Heart right ventricle (tissue), 16 donors: ENCODE results near the gene ATXN7L1. TPM values are rescaled to one million over a fixed set of nuclear protein-coding genes. Genes with fewer than 3 reads are reported as not detected.

Experiments used
- ATAC-seq, 8 donors: fragments of 200-7000 bp; cut with Tn5 transposase; one replicate each; pipeline ENCODE4 v1.9.1; 2020; ENCODE audit warnings: mild to moderate bottlenecking in 8 of 8, moderate library complexity in 8 of 8, moderate number of reproducible peaks in 1 of 8
- DNase-seq, 2 donors: peaks; one replicate each; pipeline ENCODE4 v3.0.0-alpha.2; 2020
- H3K27ac ChIP-seq, 10 donors: fragments of 200-600 bp; sonication (generic) in 2 of 10; one replicate each; pipeline versions ENCODE4 v1.5.0 to v1.8.0; 2020 to 2022; ENCODE audit warnings: mild to moderate bottlenecking in 3 of 10
- H3K27me3 ChIP-seq, 7 donors: fragments of 200-600 bp; one replicate each; pipeline ENCODE4 v1.8.0; 2021 to 2022; ENCODE audit warnings: mild to moderate bottlenecking in 2 of 7
- H3K36me3 ChIP-seq, 9 donors: fragments of 200-600 bp; sonication (generic) in 1 of 9; one replicate each; pipeline versions ENCODE4 v1.5.0 to v1.8.0; 2020 to 2022; ENCODE audit warnings: mild to moderate bottlenecking in 2 of 9
- H3K4me1 ChIP-seq, 9 donors: fragments of 200-600 bp; sonication (generic) in 1 of 9; one replicate each; pipeline versions ENCODE4 v1.5.0 to v1.8.0; 2020 to 2022; ENCODE audit warnings: mild to moderate bottlenecking in 4 of 9
- H3K4me3 ChIP-seq, 10 donors: fragments of 200-600 bp; sonication (generic) in 2 of 10; one replicate each; pipeline versions ENCODE4 v1.5.0 to v1.8.0; 2020 to 2022; ENCODE audit warnings: mild to moderate bottlenecking in 7 of 10, moderate library complexity in 2 of 10
- H3K9me3 ChIP-seq, 11 donors: fragments of 200-600 bp in 10 of 11; sonication (generic) in 2 of 11; one replicate each; pipeline versions ENCODE4 v1.5.0 to v1.8.0; 2013 to 2022; ENCODE audit warnings: mild to moderate bottlenecking in 2 of 11, control low read depth in 1 of 11, moderate library complexity in 1 of 11
- WGBS, 2 donors: extraction: QIAGEN DNeasy Blood & Tissue Kit; methylation state at CpG; one replicate each; pipeline ENCODE4 v1.1.7; 2013; ENCODE audit warnings: inconsistent platforms in 1 of 2; 5-methylcytosine and 5-hydroxymethylcytosine counted together
- intact Hi-C, 10 donors: fragments of 100-400 bp; cut with DNase I; formaldehyde crosslinking; loops; one replicate each; pipeline versions ENCODE4 v1.11.1 to v1.14.2; 2022
- polyA plus RNA-seq, 2 donors: library from polyadenylated mRNA; stranded (reverse); fragments of 200-250 nt; gene quantifications; one replicate each; pipeline ENCODE4 v1.2.3, GENCODE V29; 2013
- total RNA-seq, 10 donors: library from RNA; stranded (reverse); fragmentation: NEBNext Ultra II Directional in 3 of 10; extraction: Animal tissue kit (Norgen Biotek cat#: 25700) in 3 of 10; gene quantifications; one replicate each; pipeline versions ENCODE4 v1.2.1 to v1.2.4, GENCODE V29; 2021 to 2023
- TF ChIP-seq, protein P1 (sequence below), 9 donors: fragments of 200-600 bp; sonication (generic) in 2 of 9; IDR thresholded peaks; one replicate each; pipeline versions ENCODE4 v1.5.0 to v1.8.0; 2021 to 2022; ENCODE audit warnings: antibody characterized with exemption in 9 of 9, mild to moderate bottlenecking in 5 of 9, moderate library complexity in 1 of 9
- donor health status: Arrhythmogenic right ventricular cardiomyopathy.
- donor health status: ischemic (EF 13 %, LVEDD 7.1; RV severe dilation, severe dysfunction).
- donor health status: healthy with polysubstance abuse.
- donor health status: DM: no; HTN: yes; CAD: no.
- donor health status: DM: no; HTN: no; CAD: no.
- donor health status: ischemic (EF 25% LVEDD 6.9; RV normal size, moderate dysfunction).
- donor health status: ischemic (EF 25% LVEDD 5.7; RV mildly dilated, moderate dysfunction).
- donor health status: healthy.
- donor health status: DM: yes; HTN: yes; CAD: no.
- donor health status: Ischemic cardiomyopathy.
- donor health status: ischemic (EF 35%, LVEDD 5.7; RV mildly dilated, moderate dysfunction).
- donor health status: nonischemic (EF 11% LVEDD 7.7; RV severe dilation, severe dysfunction).
- donor health status: DM: yes; HTN: yes; CAD: no.
- donor health status: PGD.
- donor health status: ischemic (EF 29% LVEDD 5.4; RV normal size, mild dysfunction).
- donor health status: nonischemic (EF 23%, LVEDD 6.1; RV moderate dilation, normal function).

The ATXN7L1 gene
- total and polyA plus RNA-seq, 12 donors = 1.7 to 7.2 (median 5.4) TPM

DNA sequence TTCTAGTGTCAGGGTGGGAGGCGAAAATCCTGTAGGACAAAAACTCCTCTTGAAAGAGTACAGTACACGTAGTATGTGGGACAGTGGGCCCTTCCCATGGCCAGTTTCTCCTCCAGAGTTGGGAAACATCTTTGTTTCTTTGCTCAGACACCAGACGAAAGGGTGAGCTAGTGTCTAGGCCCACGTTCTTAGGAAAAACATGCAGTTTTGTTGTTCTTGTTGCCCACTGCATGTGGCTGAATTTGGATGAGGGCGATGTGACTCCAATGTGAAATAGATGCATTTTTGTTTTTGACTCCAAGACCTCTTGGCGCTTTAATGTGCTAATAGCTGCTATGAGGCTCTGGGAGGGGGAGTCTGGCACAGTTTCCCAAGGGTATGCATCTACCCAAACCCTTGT lies 100.8 kb downstream of the ATXN7L1 start:
- intact Hi-C loops = no loop called here
- DNase-seq = no peak
- H3K4me3 ChIP-seq = no peak overlapping the region
- peak overlapping the region in 1 of 10 donors; percentile 14 for H3K27ac ChIP-seq
- H3K36me3 ChIP-seq = no peaks in the 10 kb centered on the region
- WGBS, 2 donors = 92% methylated on average over 6 of the region's 6 CpGs
- no peaks in the 10 kb centered on the region for H3K27me3 ChIP-seq
- peaks cover 0 to 8% (median 0%) of the 10 kb centered on the region in 11 donors for H3K9me3 ChIP-seq
- H3K4me1 ChIP-seq = peaks cover 0 to 21% (median 4%) of the 10 kb centered on the region in 9 donors
- no peak for ATAC-seq
- TF ChIP-seq, protein P1, sequence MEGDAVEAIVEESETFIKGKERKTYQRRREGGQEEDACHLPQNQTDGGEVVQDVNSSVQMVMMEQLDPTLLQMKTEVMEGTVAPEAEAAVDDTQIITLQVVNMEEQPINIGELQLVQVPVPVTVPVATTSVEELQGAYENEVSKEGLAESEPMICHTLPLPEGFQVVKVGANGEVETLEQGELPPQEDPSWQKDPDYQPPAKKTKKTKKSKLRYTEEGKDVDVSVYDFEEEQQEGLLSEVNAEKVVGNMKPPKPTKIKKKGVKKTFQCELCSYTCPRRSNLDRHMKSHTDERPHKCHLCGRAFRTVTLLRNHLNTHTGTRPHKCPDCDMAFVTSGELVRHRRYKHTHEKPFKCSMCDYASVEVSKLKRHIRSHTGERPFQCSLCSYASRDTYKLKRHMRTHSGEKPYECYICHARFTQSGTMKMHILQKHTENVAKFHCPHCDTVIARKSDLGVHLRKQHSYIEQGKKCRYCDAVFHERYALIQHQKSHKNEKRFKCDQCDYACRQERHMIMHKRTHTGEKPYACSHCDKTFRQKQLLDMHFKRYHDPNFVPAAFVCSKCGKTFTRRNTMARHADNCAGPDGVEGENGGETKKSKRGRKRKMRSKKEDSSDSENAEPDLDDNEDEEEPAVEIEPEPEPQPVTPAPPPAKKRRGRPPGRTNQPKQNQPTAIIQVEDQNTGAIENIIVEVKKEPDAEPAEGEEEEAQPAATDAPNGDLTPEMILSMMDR (IDR thresholded peaks at IDR 0.05) = no peak

DNA sequence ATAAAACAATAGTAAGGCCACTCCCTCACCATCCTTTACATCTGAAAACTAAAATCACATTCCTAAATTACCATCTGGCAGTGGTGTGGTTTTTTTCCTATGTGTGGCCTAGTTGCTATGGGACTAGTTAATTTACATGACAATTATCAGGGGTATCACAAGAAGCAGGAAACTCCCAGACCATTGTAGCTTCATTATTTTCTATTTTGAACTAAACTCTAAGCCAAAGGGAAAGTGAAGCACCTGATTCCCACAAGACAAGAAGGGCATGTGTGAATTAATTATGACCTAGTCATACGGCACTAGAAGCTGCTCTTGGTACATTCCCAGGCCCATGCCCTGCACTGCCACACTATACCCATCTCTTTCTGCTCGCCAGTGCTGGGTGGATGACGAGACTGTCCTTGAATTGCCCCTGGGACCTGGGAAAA lies 103.4 kb downstream of the ATXN7L1 start:
- Histone ChIP-seq H3K4me3 (no peak overlapping the region), H3K4me1 (peaks cover 0 to 20% (median 0%) of the 10 kb centered on the region in 9 donors), H3K27me3 (no peaks in the 10 kb centered on the region), H3K27ac (no peak overlapping the region), H3K9me3 (peaks cover 0 to 8% (median 0%) of the 10 kb centered on the region in 11 donors), H3K36me3 (no peaks in the 10 kb centered on the region)
- intact Hi-C loops = no loop called here
- WGBS, 2 donors = 73 to 82% methylated on average over 3 of the region's 3 CpGs
- TF ChIP-seq, protein P1 (IDR thresholded peaks at IDR 0.05) = no peak
- ATAC-seq (peak in 2 of 8 donors; percentile 49 to 50), DNase-seq (no peak)

DNA sequence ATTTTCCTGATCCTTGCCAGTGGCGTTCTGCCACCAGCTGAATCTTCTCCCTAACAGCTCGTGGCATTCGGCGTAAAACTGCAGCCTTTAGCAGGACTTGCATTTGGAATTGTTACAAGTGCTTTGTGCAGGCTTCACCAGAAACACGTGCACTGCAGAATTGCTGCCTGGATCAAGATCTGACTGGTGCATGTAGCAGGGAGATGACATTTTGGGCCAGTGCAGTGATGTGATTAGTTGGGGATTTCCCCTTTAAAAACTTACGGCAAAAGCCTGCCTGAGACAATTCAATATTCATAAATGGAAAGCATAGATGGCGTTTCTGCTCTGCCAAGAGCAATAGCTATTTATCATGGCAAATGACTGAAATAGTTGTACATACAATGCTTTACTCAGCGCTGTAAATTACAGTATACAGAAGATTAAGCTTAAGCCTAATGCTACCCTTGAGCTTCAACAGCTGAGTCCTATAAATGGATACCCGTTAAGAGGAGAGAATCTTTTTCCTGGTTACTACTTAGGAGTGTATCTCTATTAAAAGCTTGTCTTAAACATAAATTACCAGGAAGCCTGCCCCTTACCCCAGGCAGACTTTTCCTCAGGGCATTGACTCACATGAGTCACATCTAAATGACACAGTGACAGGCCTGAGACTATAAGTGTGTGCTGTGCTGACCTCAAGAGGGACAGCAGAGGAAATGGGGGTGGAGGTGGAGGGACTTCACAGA lies 106.3 kb downstream of the ATXN7L1 start:
- no peaks in the 10 kb centered on the region for H3K27me3 ChIP-seq
- H3K9me3 ChIP-seq = peaks cover 0 to 8% (median 0%) of the 10 kb centered on the region in 11 donors
- no peaks in the 10 kb centered on the region for H3K36me3 ChIP-seq
- no peak overlapping the region for H3K27ac ChIP-seq
- intact Hi-C loops = loop anchor here in 8 of 10 donors (10.0 kb wide), 6 partner anchors 105 to 395 kb away; partner anchors contain the start of gene ATXN7L1 (in 4 of the 8)
- TF ChIP-seq, protein P1 (IDR thresholded peaks at IDR 0.05) = no peak
- no peak overlapping the region for H3K4me3 ChIP-seq
- ATAC-seq (peak in 1 of 8 donors; percentile 78), DNase-seq (no peak)
- H3K4me1 ChIP-seq = peaks cover 0 to 20% (median 0%) of the 10 kb centered on the region in 9 donors
- WGBS, 2 donors = 78 to 79% methylated on average over 9 of the region's 9 CpGs

DNA sequence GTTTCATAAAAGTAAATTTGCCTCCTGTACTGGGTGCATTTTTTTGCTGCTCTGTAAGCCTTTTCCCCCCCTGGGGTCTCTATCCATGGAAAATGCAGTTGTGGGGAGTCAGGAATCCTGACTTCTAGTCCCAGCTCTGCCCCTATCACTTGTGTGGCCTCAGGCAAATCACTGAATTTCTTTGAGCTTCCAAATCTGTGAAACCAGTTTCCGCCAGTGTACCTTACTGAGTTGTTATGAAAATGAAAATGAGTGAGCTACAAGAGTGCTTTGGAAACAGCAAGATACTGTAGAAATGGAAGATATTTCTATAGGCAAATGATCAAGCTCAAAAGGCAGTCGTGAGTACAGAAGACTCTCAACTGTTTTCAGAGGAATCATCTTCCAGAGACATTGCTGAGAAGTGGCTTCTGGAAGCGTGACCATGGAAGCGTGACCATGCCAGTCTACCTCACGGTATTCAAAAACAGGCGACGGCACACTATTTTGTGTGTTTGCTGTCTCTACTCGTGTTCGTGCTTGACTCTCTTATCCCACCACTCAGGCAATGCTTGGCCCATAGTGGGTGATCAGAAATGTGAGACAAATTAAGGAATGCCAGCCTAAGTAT lies 107.4 kb downstream of the ATXN7L1 start:
- peaks cover 0 to 8% (median 0%) of the 10 kb centered on the region in 11 donors for H3K9me3 ChIP-seq
- TF ChIP-seq, protein P1 (IDR thresholded peaks at IDR 0.05) = no peak
- no peaks in the 10 kb centered on the region for H3K27me3 ChIP-seq
- peaks cover 0 to 20% (median 0%) of the 10 kb centered on the region in 9 donors for H3K4me1 ChIP-seq
- WGBS, 2 donors = 98% methylated on average over 9 of the region's 9 CpGs
- no peak overlapping the region for H3K27ac ChIP-seq
- no peak for DNase-seq
- intact Hi-C loops = loop anchor here in 8 of 10 donors (10.0 kb wide), 6 partner anchors 106 to 396 kb away; partner anchors contain the start of gene ATXN7L1 (in 4 of the 8)
- no peaks in the 10 kb centered on the region for H3K36me3 ChIP-seq
- ATAC-seq = no peak
- no peak overlapping the region for H3K4me3 ChIP-seq
